ENCODE results near the gene CPNE8. TPM values are rescaled to one million over a fixed set of nuclear protein-coding genes. Genes with fewer than 3 reads are reported as not detected.
A peak's percentile ranks its signal among the peaks of the same experiment; 100 is the strongest.
"Not testable (repeated sequence)": the region's sequence is repeated elsewhere in the genome, so short reads cannot be mapped to it uniquely, and the experiment has no call there.

CPNE8 gene
- total RNA-seq, 1 donor from 2014 or later: 13.4 TPM

- intact Hi-C loops (cut with micrococcal nuclease): no loop called here
- DNase-seq (no peak), ATAC-seq (no peak)
Observed at GRCh38 chr12:38761636-38762342, 143.6 kb downstream of the CPNE8 start.

GRCh38 chr12:38761111-38761510 lies 144.3 kb downstream of the CPNE8 start:
- DNase-seq (no peak), ATAC-seq (no peak)
- intact Hi-C loops (cut with micrococcal nuclease): no loop called here

GRCh38 chr12:38759621-38760020 lies 145.8 kb downstream of the CPNE8 start:
- ATAC-seq (no peak), DNase-seq (no peak)
- intact Hi-C loops (cut with micrococcal nuclease): no loop called here

- DNase-seq (no peak), ATAC-seq (no peak)
- intact Hi-C loops (cut with micrococcal nuclease): no loop called here
Observed at GRCh38 chr12:38746744-38747143, 158.6 kb downstream of the CPNE8 start.

- DNase-seq (no peak), ATAC-seq (no peak)
- intact Hi-C loops (cut with micrococcal nuclease): no loop called here
Observed at GRCh38 chr12:38745601-38746000, 159.8 kb downstream of the CPNE8 start.

GRCh38 chr12:38744041-38744440 lies 161.3 kb downstream of the CPNE8 start:
- DNase-seq (no peak), ATAC-seq (no peak)
- intact Hi-C loops (cut with micrococcal nuclease): no loop called here

- ATAC-seq; DNase-seq; intact Hi-C loops (cut with micrococcal nuclease): not testable (repeated sequence)
Observed at GRCh38 chr12:38742496-38742895, 162.9 kb downstream of the CPNE8 start.

- intact Hi-C loops (cut with micrococcal nuclease): no loop called here
- DNase-seq (no peak), ATAC-seq (no peak)
Observed at GRCh38 chr12:38736821-38737220, 168.6 kb downstream of the CPNE8 start.

GRCh38 chr12:38732761-38733160 lies 172.6 kb downstream of the CPNE8 start:
- no peak for ATAC-seq
- intact Hi-C loops (cut with micrococcal nuclease): no loop called here
- DNase-seq: no peak

GRCh38 chr12:38728894-38729293 lies 176.5 kb downstream of the CPNE8 start:
- ATAC-seq (no peak), DNase-seq (no peak)
- intact Hi-C loops (cut with micrococcal nuclease): no loop called here

- no peak for DNase-seq
- intact Hi-C loops (cut with micrococcal nuclease): no loop called here
- ATAC-seq: no peak
Observed at GRCh38 chr12:38721611-38722252, 183.7 kb downstream of the CPNE8 start.

GRCh38 chr12:38720661-38721060 lies 184.7 kb downstream of the CPNE8 start:
- intact Hi-C loops (cut with micrococcal nuclease): no loop called here
- ATAC-seq (no peak), DNase-seq (peak; percentile 18)

GRCh38 chr12:38713294-38713693 lies 192.1 kb downstream of the CPNE8 start:
- intact Hi-C loops (cut with micrococcal nuclease): no loop called here
- no peak for ATAC-seq
- DNase-seq: no peak

GRCh38 chr12:38711054-38711453 lies 194.3 kb downstream of the CPNE8 start:
- no peak for ATAC-seq

GRCh38 chr12:38708466-38708865 lies 196.9 kb downstream of the CPNE8 start:
- intact Hi-C loops (cut with micrococcal nuclease): no loop called here
- ATAC-seq (no peak), DNase-seq (no peak)

More at GRCh38 chr12:38711054-38711453, 194.3 kb downstream of the CPNE8 start:
- intact Hi-C loops (cut with micrococcal nuclease): no loop called here
- DNase-seq: no peak

- intact Hi-C loops (cut with micrococcal nuclease): no loop called here
- no peak for ATAC-seq
- DNase-seq: no peak
Observed at GRCh38 chr12:38707648-38708047, 197.7 kb downstream of the CPNE8 start.

GRCh38 chr12:38697289-38697688 lies 208.1 kb downstream of the CPNE8 start:
- no peak for ATAC-seq
- intact Hi-C loops (cut with micrococcal nuclease): no loop called here
- DNase-seq: no peak

- ATAC-seq (no peak), DNase-seq (no peak)
- intact Hi-C loops (cut with micrococcal nuclease): no loop called here
Observed at GRCh38 chr12:38695057-38695456, 210.3 kb downstream of the CPNE8 start.

- intact Hi-C loops (cut with micrococcal nuclease): no loop called here
- DNase-seq (no peak), ATAC-seq (no peak)
Observed at GRCh38 chr12:38691164-38691563, 214.2 kb downstream of the CPNE8 start.

GRCh38 chr12:38690646-38691045 lies 214.7 kb downstream of the CPNE8 start:
- intact Hi-C loops (cut with micrococcal nuclease): no loop called here
- ATAC-seq (no peak), DNase-seq (no peak)

- intact Hi-C loops (cut with micrococcal nuclease): no loop called here
- no peak for DNase-seq
- ATAC-seq: no peak
Observed at GRCh38 chr12:38689704-38690103, 215.7 kb downstream of the CPNE8 start.
